GM19372 (cell line): ENCODE data around the gene FNTB.

Source experiments
- ATAC-seq: cut with Tn5 transposase; IDR thresholded peaks from one replicate; pipeline ENCODE4 v1.9.1; 2021; ENCODE audit warnings: mild to moderate bottlenecking, low read depth, moderate library complexity; ENCODE audit not compliant: unreplicated experiment

Gene FNTB

GRCh38 chr14:65106736-65107135, 120.0 kb downstream of the FNTB start:
- no peak for ATAC-seq

DNA sequence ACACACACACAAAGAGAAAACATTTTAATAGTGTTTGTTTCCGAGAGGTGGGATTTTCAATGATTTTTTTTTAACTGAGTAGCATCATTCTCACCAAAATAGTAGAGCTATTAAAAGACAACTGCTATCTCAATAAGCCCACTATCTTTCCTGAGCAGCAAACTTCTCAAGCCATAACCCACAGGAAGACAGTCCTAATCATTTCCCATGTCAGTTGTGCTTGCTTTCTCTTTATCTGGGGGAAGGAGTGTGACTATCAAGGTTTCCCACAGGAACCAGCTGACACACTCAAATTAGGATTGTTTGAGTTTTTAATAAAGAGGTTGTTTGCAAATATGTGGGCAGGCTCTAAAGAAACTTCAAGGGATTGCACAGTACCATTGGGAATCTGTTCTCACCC, 120.5 kb downstream of the FNTB start:
- ATAC-seq, result no peak

GRCh38 chr14:65109357-65109756, 122.7 kb downstream of the FNTB start:
- no peak for ATAC-seq

- no peak for ATAC-seq
Measured at GRCh38 chr14:65110525-65110924, 123.8 kb downstream of the FNTB start.
